GM19025 (cell line): Measurements from ENCODE around the gene MRM3.
"Not testable (repeated sequence)": the region's sequence is repeated elsewhere in the genome, so short reads cannot be mapped to it uniquely, and the experiment has no call there.

Source experiments
- ATAC-seq: cut with Tn5 transposase; IDR thresholded peaks from one replicate; pipeline ENCODE4 v1.9.1; 2021; ENCODE audit warnings: mild to moderate bottlenecking, low read depth, moderate library complexity; ENCODE audit not compliant: unreplicated experiment

MRM3 gene

GRCh38 chr17:752620-753219 is 29.4 kb upstream of the MRM3 start:
- ATAC-seq: no peak

DNA sequence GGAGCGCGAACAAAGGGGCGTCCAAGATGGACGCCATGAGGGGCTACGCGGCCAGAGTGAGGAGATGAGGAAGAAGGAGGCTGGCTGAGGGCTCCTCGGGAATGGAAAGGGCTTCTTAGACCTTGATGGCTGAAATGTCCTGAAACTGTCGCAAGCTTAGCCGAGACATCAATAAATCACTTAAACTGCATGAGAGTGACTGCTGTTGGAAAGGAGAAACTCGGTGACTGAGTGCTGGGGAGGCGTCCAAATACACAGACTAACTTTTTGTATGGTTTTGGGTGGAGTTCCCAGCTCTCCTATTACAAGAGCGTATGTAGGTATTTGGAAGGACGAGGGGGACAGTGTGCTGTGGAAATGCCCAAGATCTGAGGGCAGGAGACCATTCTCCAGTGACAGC is 28.7 kb upstream of the MRM3 start:
- no peak for ATAC-seq

- not testable (repeated sequence) for ATAC-seq
Observed at GRCh38 chr17:755319-755961, 26.7 kb upstream of the MRM3 start.

DNA sequence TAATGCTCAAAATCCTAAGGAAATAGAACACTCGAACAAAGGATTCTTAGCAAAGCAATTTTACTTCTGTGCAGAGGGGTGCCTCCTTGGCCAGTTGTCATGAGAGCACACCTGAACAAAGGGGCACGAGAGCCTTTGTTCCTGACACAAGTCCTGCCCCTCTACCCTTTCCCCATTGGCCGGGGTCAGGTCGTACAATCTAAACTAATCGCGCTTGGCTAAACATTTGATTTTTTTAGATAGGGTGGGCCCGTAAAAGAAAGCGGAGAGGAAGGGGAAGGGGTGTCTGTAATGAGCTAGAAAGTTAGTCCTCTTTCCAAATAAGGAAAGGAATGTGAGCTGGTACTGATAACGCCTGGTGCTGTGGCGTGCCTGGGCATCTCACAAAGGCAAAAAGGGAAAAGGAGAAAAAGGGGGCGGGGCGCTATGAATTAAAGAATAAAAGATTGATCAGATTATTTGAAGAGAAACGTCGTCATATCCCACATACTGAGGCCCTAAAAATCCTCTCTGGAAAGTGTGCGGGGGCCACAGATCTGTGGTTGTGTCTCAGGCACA is 26.1 kb upstream of the MRM3 start:
- not testable (repeated sequence) for ATAC-seq

DNA sequence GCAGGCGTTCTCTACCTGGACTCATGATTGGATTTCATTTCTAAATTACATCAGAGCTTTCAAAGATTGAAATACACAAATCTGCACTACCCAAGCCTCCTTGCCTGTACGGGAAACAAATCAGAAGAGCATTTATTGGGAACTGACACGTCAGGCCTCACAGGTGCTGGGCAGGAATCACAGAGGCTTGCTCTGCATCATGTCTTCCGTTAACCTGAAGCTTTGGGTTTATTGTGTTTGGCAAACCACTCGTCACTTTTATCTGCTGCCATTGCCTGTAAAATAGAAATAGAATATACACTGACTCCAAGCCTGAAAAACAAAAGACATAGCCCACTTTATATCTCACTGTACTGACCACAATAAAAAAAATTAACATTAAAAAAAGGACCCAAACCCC is 22.2 kb upstream of the MRM3 start:
- ATAC-seq: no peak

- no peak for ATAC-seq
Observed at GRCh38 chr17:760371-760770, 21.8 kb upstream of the MRM3 start.

- ATAC-seq: no peak
Observed at GRCh38 chr17:767076-767475, 15.1 kb upstream of the MRM3 start.

DNA sequence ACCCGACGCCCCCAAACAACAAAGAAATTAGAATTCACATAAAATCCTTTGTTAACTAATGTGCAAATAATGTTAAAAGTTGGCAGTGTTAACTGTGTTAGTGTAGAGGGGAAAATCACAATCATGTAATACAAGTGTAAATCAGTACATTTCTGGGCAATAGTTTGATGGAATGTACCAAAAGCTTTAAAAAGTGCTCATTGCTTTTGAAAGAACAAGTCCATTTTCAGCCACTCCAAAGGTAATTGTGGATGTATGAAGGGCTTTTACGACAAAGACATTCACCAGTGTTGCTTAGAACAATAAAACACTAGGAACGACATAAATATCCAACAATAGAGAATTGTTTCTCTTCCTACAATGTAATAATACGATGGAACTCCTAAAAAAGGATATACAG is 9.1 kb upstream of the MRM3 start:
- no peak for ATAC-seq

DNA sequence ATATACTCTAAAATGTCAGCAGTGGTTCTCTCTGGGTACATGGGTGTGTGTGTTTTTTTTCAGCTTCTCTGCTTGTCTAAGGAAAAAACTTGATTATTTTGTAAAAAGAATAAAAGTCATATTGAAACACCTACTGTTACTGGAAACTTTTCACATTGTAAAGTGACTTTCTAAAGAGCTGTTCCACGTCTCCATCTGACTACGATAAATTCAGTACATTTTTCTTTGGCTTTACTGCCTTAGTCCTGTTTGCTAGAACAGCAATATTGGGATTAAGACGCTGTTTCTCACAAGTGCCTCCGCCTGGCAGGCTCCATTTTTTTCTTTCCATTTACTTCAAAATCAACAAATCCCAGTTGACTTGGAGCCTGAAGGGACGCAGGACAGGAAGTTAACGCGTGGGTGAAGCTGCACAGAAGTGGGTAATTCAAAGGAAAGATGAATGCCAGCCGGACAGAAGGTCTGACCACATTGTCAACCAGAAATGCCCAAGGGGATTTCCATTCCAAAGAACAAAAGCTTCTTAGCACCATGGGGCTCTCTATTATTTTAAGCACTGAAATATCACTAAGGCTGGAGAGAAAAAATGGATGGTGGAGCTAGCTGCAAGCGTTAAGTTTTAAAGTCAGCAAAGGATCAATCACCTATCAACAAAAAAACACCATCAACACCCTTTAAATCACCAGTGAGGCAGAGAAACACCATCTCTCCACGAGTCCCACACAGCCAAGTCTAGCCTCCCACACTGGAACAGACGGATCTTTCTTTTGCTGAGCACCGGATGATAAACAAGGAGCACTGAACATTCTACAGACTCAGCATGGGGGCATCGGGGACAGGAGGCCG is 8.5 kb upstream of the MRM3 start:
- no peak for ATAC-seq

DNA sequence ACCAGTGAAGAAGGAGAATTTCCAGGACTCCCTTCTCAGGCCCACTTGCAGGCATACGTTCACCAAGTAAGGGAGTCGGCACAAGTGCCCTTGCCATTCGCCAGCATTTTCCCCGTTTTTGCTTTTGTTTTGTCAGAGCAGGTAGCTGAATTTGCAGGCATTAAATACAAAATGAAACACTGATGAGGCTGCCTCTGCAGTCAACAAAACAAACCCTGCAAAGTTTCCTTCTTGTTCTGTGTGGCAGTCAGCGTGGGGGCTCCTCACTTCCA is 7.9 kb upstream of the MRM3 start:
- no peak for ATAC-seq

GRCh38 chr17:778096-778495 is 4.1 kb upstream of the MRM3 start:
- no peak for ATAC-seq

GRCh38 chr17:784143-784542 is 2.0 kb downstream of the MRM3 start:
- ATAC-seq: no peak

GRCh38 chr17:785901-786300 is 3.7 kb downstream of the MRM3 start:
- ATAC-seq: not testable (repeated sequence)

- ATAC-seq: no peak
Observed at GRCh38 chr17:787641-788221, 5.6 kb downstream of the MRM3 start.

DNA sequence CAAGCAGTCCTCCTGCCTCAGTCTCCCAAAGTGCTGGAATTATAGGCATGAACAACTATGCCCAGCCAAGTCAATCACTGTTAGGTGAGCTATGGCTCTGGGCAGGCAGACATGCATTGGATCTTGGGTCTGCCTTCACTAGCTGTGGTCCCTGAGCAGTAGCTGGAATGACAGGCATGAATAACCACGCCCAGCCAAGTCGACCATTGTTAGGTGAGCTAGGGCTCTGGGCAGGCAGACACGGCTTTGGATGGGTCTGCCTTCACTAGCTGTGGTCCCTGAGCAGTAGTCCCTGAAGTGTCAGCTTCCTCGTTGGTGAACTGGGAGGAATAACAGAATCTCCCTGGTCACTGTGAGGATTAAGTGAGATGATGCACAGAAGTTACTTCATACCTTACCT is 6.4 kb downstream of the MRM3 start:
- ATAC-seq: no peak

DNA sequence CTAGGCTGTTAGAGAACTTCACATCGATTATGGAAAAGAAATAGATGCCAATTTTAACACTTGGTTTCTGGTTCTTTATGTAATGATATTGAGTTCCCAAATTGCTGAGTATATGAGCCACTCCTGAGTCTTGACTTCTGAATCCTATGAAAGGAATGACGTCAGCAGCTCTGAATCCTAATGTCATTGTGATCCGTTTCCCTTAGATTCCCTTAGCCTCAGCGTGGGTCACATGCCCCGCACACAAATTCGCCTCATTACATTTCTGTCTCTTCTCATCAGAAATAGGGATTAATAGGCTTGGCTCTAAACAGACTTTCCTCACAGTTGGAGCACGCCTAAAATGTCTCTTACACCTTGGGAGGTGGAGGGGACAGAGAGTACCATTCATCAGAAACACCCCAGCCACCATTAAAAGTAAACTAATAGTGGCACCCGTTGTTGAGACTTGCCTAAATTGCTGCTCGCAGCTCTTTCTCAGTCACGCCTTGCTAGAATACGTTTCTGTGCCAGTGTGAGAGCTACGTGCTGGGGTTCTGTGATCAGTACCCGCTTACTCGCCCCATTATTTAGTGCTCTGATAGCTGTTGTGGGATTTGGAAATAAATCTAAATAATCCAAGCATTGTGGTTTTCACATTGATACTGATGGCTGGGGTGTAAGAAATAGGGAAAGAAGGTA is 7.1 kb downstream of the MRM3 start:
- no peak for ATAC-seq

GRCh38 chr17:789931-790873 is 8.0 kb downstream of the MRM3 start:
- ATAC-seq: not testable (repeated sequence)

GRCh38 chr17:790874-791247 is 8.7 kb downstream of the MRM3 start:
- ATAC-seq: not testable (repeated sequence)

GRCh38 chr17:791829-792228 is 9.7 kb downstream of the MRM3 start:
- ATAC-seq: no peak

GRCh38 chr17:792277-792676 is 10.1 kb downstream of the MRM3 start:
- no peak for ATAC-seq
